Measurements from ENCODE around the gene RSRC1. TPM values are rescaled to one million over a fixed set of nuclear protein-coding genes. Genes with fewer than 3 reads are reported as not detected.
"Not testable (repeated sequence)": the region's sequence is repeated elsewhere in the genome, so short reads cannot be mapped to it uniquely, and the experiment has no call there.

RSRC1 gene
- total and polyA plus RNA-seq, 2 donors (not counting 1 experiment from before 2014, with no cell fraction given): 12.6 to 43.1 TPM

GRCh38 chr3:158313338-158313927 lies 203.5 kb downstream of the RSRC1 start:
- no peaks in the 10 kb centered on the region for H3K4me1 ChIP-seq (ENCODE audit: control insufficient read depth, extremely low read depth, insufficient read depth, low read length)
- no peak overlapping the region for H2AFZ ChIP-seq (ENCODE audit: low read length)
- no peak overlapping the region for H3K9ac ChIP-seq (ENCODE audit: insufficient read depth, low read length)
- no peak overlapping the region for H3K4me3 ChIP-seq (replicated peaks in 1 of 4; ENCODE audit: control extremely low read depth in 1 of 4, insufficient read depth in 1 of 4, low read depth in 3 of 4, low read length in 4 of 4)
- peak; percentile 15 to 48 for DNase-seq (ENCODE audit: low read depth in 2 of 2)
- H3K9me3 ChIP-seq (ENCODE audit: control insufficient read depth, insufficient read depth, low read depth, low read length): no peaks in the 10 kb centered on the region
- no peaks in the 10 kb centered on the region for H3K79me2 ChIP-seq (ENCODE audit: control insufficient read depth, insufficient read depth, low read length)
- no peak overlapping the region for H3K27ac ChIP-seq (ENCODE audit: insufficient read depth, low read length)
- H4K20me1 ChIP-seq (ENCODE audit: control insufficient read depth, extremely low read depth, insufficient read depth, low read length): no peaks in the 10 kb centered on the region
- H3K4me2 ChIP-seq (ENCODE audit: extremely low read depth, insufficient read depth, low read length): no peak overlapping the region
- peak in 1 of 2 donors; percentile 24 for TF ChIP-seq CTCF (conservative IDR thresholded peaks at IDR 0.05 in 1 of 2, IDR thresholded peaks at IDR 0.05 in 1 of 2; ENCODE audit: low read depth in 1 of 2, low read length in 2 of 2)
- no peak for TF ChIP-seq EZH2 (IDR thresholded peaks at IDR 0.05; ENCODE audit: low read length, missing control alignments)
- no peaks in the 10 kb centered on the region for H3K27me3 ChIP-seq (ENCODE audit: control insufficient read depth, insufficient read depth, low read length)
- H3K36me3 ChIP-seq (ENCODE audit: control insufficient read depth, insufficient read depth, low read length): no peaks in the 10 kb centered on the region

- no peak for TF ChIP-seq CTCF (conservative IDR thresholded peaks at IDR 0.05 in 1 of 2, IDR thresholded peaks at IDR 0.05 in 1 of 2; ENCODE audit: low read depth in 1 of 2, low read length in 2 of 2)
- no peak for TF ChIP-seq EZH2 (IDR thresholded peaks at IDR 0.05; ENCODE audit: low read length, missing control alignments)
- Histone ChIP-seq H3K4me3 (replicated peaks in 1 of 4; ENCODE audit: control extremely low read depth in 1 of 4, insufficient read depth in 1 of 4, low read depth in 3 of 4, low read length in 4 of 4) (no peak overlapping the region), H3K27me3 (ENCODE audit: control insufficient read depth, insufficient read depth, low read length) (no peaks in the 10 kb centered on the region), H3K9ac (ENCODE audit: insufficient read depth, low read length) (no peak overlapping the region), H4K20me1 (ENCODE audit: control insufficient read depth, extremely low read depth, insufficient read depth, low read length) (no peaks in the 10 kb centered on the region), H3K79me2 (ENCODE audit: control insufficient read depth, insufficient read depth, low read length) (no peaks in the 10 kb centered on the region), H3K36me3 (ENCODE audit: control insufficient read depth, insufficient read depth, low read length) (no peaks in the 10 kb centered on the region), H3K4me2 (ENCODE audit: extremely low read depth, insufficient read depth, low read length) (no peak overlapping the region), H3K9me3 (ENCODE audit: control insufficient read depth, insufficient read depth, low read depth, low read length) (no peaks in the 10 kb centered on the region), H2AFZ (ENCODE audit: low read length) (no peak overlapping the region), H3K4me1 (ENCODE audit: control insufficient read depth, extremely low read depth, insufficient read depth, low read length) (no peaks in the 10 kb centered on the region), H3K27ac (ENCODE audit: insufficient read depth, low read length) (no peak overlapping the region)
- no peak for DNase-seq (ENCODE audit: low read depth in 2 of 2)
Observed at GRCh38 chr3:158314426-158315357, 204.8 kb downstream of the RSRC1 start.

- peak overlapping the region in 2 of 4 experiments; percentile 47 to 56 for H3K4me3 ChIP-seq (replicated peaks in 1 of 4; ENCODE audit: control extremely low read depth in 1 of 4, insufficient read depth in 1 of 4, low read depth in 3 of 4, low read length in 4 of 4)
- not testable (repeated sequence) for H3K27ac ChIP-seq (ENCODE audit: insufficient read depth, low read length); H3K36me3 ChIP-seq (ENCODE audit: control insufficient read depth, insufficient read depth, low read length); H3K79me2 ChIP-seq (ENCODE audit: control insufficient read depth, insufficient read depth, low read length); H4K20me1 ChIP-seq (ENCODE audit: control insufficient read depth, extremely low read depth, insufficient read depth, low read length); H3K9me3 ChIP-seq (ENCODE audit: control insufficient read depth, insufficient read depth, low read depth, low read length); H2AFZ ChIP-seq (ENCODE audit: low read length); H3K4me1 ChIP-seq (ENCODE audit: control insufficient read depth, extremely low read depth, insufficient read depth, low read length); H3K9ac ChIP-seq (ENCODE audit: insufficient read depth, low read length); H3K4me2 ChIP-seq (ENCODE audit: extremely low read depth, insufficient read depth, low read length); H3K27me3 ChIP-seq (ENCODE audit: control insufficient read depth, insufficient read depth, low read length)
- DNase-seq (ENCODE audit: low read depth in 2 of 2): peak in 1 of 2 donors; percentile 4
Observed at GRCh38 chr3:158329696-158330441, 220.0 kb downstream of the RSRC1 start.
